WERI-Rb-1 (cell line): ENCODE results near the gene DDA1.

Source experiments
- DNase-seq: peaks from one replicate; pipeline ENCODE4 v3.0.0-alpha.2; 2020
- H3K27ac ChIP-seq: fragments of 250-450 bp; sonication (Bioruptor Pico); 2 replicates; pipeline ENCODE4 v1.5.1; 2020; ENCODE audit warnings: mild to moderate bottlenecking, moderate library complexity
- H3K27me3 ChIP-seq: fragments of 250-450 bp; sonication (Bioruptor Pico); 2 replicates; pipeline ENCODE4 v1.5.1; 2021; ENCODE audit warnings: mild to moderate bottlenecking, low read depth, moderate library complexity; ENCODE audit not compliant: insufficient read depth, severe bottlenecking
- H3K36me3 ChIP-seq: fragments of 250-450 bp; sonication (Bioruptor Pico); 2 replicates; pipeline ENCODE4 v1.5.1; 2020; ENCODE audit warnings: mild to moderate bottlenecking, moderate library complexity
- H3K4me3 ChIP-seq: 2 replicates; pipeline ENCODE4 v1.5.1; 2011; ENCODE audit warnings: low read depth, mild to moderate bottlenecking, control low read depth, low read length
- H3K9me3 ChIP-seq: fragments of 250-450 bp; sonication (Bioruptor Pico); 2 replicates; pipeline ENCODE4 v1.5.1; 2021; ENCODE audit warnings: mild to moderate bottlenecking, moderate library complexity; ENCODE audit not compliant: severe bottlenecking
- CTCF ChIP-seq: IDR thresholded peaks from 2 replicates; pipeline ENCODE4 v1.5.1; 2011; ENCODE audit warnings: low read depth, mild to moderate bottlenecking, control low read depth, inconsistent platforms, low read length

Gene DDA1

GRCh38 chr19:17336872-17337674 is 27.7 kb downstream of the DDA1 start, which contains the start of gene GTPBP3:
TSS of gene GTPBP3 (plus strand) at chr19:17337553. CDS start at chr19:17337612, 59 bp downstream.
- Histone ChIP-seq H3K27me3 (no peaks in the 10 kb centered on the region), H3K27ac (peak within 1 kb of the TSS; percentile 70), H3K9me3 (no peaks in the 10 kb centered on the region), H3K36me3 (peaks cover 32% of the 10 kb centered on the region), H3K4me3 (peak within 1 kb of the TSS; percentile 87)
- DNase-seq = peak; percentile 98
- TF ChIP-seq CTCF = no peak

GRCh38 chr19:17337675-17338432 is 28.5 kb downstream of the DDA1 start:
- H3K27ac ChIP-seq = peak overlapping the region; percentile 70
- H3K36me3 ChIP-seq = peaks cover 30% of the 10 kb centered on the region
- no peak for TF ChIP-seq CTCF
- H3K4me3 ChIP-seq = peak overlapping the region; percentile 87
- H3K27me3 ChIP-seq = no peaks in the 10 kb centered on the region
- no peak for DNase-seq
- no peaks in the 10 kb centered on the region for H3K9me3 ChIP-seq

- H3K27ac ChIP-seq = no peak overlapping the region
These were observed 29.2 kb downstream of the DDA1 start for GRCh38 chr19:17338433-17339078.

GRCh38 chr19:17339088-17339741 is 29.9 kb downstream of the DDA1 start:
- Histone ChIP-seq H3K4me3 (no peak overlapping the region), H3K36me3 (peaks cover 26% of the 10 kb centered on the region), H3K9me3 (no peaks in the 10 kb centered on the region), H3K27ac (no peak overlapping the region), H3K27me3 (no peaks in the 10 kb centered on the region)
- peak; percentile 48 for DNase-seq
- no peak for TF ChIP-seq CTCF

More at GRCh38 chr19:17338433-17339078, 29.2 kb downstream of the DDA1 start:
- H3K9me3 ChIP-seq = no peaks in the 10 kb centered on the region
- no peaks in the 10 kb centered on the region for H3K27me3 ChIP-seq
- peaks cover 26% of the 10 kb centered on the region for H3K36me3 ChIP-seq
- peak overlapping the region; percentile 87 for H3K4me3 ChIP-seq
- DNase-seq = no peak
- no peak for TF ChIP-seq CTCF

- H3K4me3 ChIP-seq = no peak overlapping the region
- no peaks in the 10 kb centered on the region for H3K9me3 ChIP-seq
- TF ChIP-seq CTCF = no peak
- peaks cover 26% of the 10 kb centered on the region for H3K36me3 ChIP-seq
- DNase-seq = no peak
- H3K27ac ChIP-seq = no peak overlapping the region
- no peaks in the 10 kb centered on the region for H3K27me3 ChIP-seq
These were observed 31.0 kb downstream of the DDA1 start for GRCh38 chr19:17340302-17340870.
